ENCODE results near the gene ENAH. TPM values are rescaled to one million over a fixed set of nuclear protein-coding genes. Genes with fewer than 3 reads are reported as not detected.
"Not testable (repeated sequence)": the region's sequence is repeated elsewhere in the genome, so short reads cannot be mapped to it uniquely, and the experiment has no call there.

The ENAH gene
- 106 TPM for polyA plus RNA-seq (2013, experiment 1 of 2)
- polyA plus RNA-seq (2013, experiment 2 of 2), result 125 TPM

- WGBS, 2 experiments (ENCODE audit: insufficient coverage in 2 of 2), result 0% methylated on average over 11 to 22 of the region's 90 CpGs
- Histone ChIP-seq H3K4me1 (ENCODE audit: control insufficient read depth, insufficient read depth, low read length, poor library complexity, severe bottlenecking) (peaks cover 50% of the 10 kb centered on the region), H3K36me3 (ENCODE audit: control insufficient read depth, insufficient read depth, low read length) (peaks cover 3% of the 10 kb centered on the region), H3K9me3 (ENCODE audit: control insufficient read depth, low read length) (no peaks in the 10 kb centered on the region), H3K27ac (ENCODE audit: low read depth, low read length, severe bottlenecking) (peak within 1 kb of the TSS; percentile 97), H3K4me3 (ENCODE audit: extremely low read depth, insufficient read depth, low read length, poor library complexity, severe bottlenecking) (peak within 1 kb of the TSS; percentile 78)
Observed at GRCh38 chr1:225652729-225653462, at the start of gene ENAH. ENAH (minus strand) TSS chr1:225653123; CDS start chr1:225652690, 433 bp downstream.

GRCh38 chr1:225700889-225701465, 48.1 kb upstream of the ENAH start:
- 96 to 100% methylated on average over 3 to 4 of the region's 4 CpGs for WGBS, 2 experiments (ENCODE audit: insufficient coverage in 2 of 2)
- Histone ChIP-seq H3K4me1 (ENCODE audit: control insufficient read depth, insufficient read depth, low read length, poor library complexity, severe bottlenecking) (peaks cover 10% of the 10 kb centered on the region), H3K36me3 (ENCODE audit: control insufficient read depth, insufficient read depth, low read length) (no peaks in the 10 kb centered on the region), H3K9me3 (ENCODE audit: control insufficient read depth, low read length) (no peaks in the 10 kb centered on the region), H3K27ac (ENCODE audit: low read depth, low read length, severe bottlenecking) (peak overlapping the region; percentile 42), H3K4me3 (ENCODE audit: extremely low read depth, insufficient read depth, low read length, poor library complexity, severe bottlenecking) (no peak overlapping the region)

GRCh38 chr1:225700164-225700821, 47.4 kb upstream of the ENAH start:
- H3K9me3 ChIP-seq (ENCODE audit: control insufficient read depth, low read length), result no peaks in the 10 kb centered on the region
- 81 to 96% methylated on average over 9 to 11 of the region's 16 CpGs for WGBS, 2 experiments (ENCODE audit: insufficient coverage in 2 of 2)
- peak overlapping the region; percentile 42 for H3K27ac ChIP-seq (ENCODE audit: low read depth, low read length, severe bottlenecking)
- H3K4me1 ChIP-seq (ENCODE audit: control insufficient read depth, insufficient read depth, low read length, poor library complexity, severe bottlenecking), result peaks cover 10% of the 10 kb centered on the region
- H3K4me3 ChIP-seq (ENCODE audit: extremely low read depth, insufficient read depth, low read length, poor library complexity, severe bottlenecking), result no peak overlapping the region
- H3K36me3 ChIP-seq (ENCODE audit: control insufficient read depth, insufficient read depth, low read length), result no peaks in the 10 kb centered on the region

- Histone ChIP-seq H3K4me3 (ENCODE audit: extremely low read depth, insufficient read depth, low read length, poor library complexity, severe bottlenecking) (no peak overlapping the region), H3K9me3 (ENCODE audit: control insufficient read depth, low read length) (peaks cover 3% of the 10 kb centered on the region), H3K27ac (ENCODE audit: low read depth, low read length, severe bottlenecking) (peak overlapping the region; percentile 42), H3K4me1 (ENCODE audit: control insufficient read depth, insufficient read depth, low read length, poor library complexity, severe bottlenecking) (peaks cover 10% of the 10 kb centered on the region), H3K36me3 (ENCODE audit: control insufficient read depth, insufficient read depth, low read length) (no peaks in the 10 kb centered on the region)
- WGBS, 2 experiments (ENCODE audit: insufficient coverage in 2 of 2), result 89 to 96% methylated on average over 2 of the region's 2 CpGs
Observed at GRCh38 chr1:225699336-225699735, 46.4 kb upstream of the ENAH start.

GRCh38 chr1:225698194-225698593, 45.3 kb upstream of the ENAH start:
- H3K27ac ChIP-seq (ENCODE audit: low read depth, low read length, severe bottlenecking); H3K36me3 ChIP-seq (ENCODE audit: control insufficient read depth, insufficient read depth, low read length); H3K4me3 ChIP-seq (ENCODE audit: extremely low read depth, insufficient read depth, low read length, poor library complexity, severe bottlenecking); H3K9me3 ChIP-seq (ENCODE audit: control insufficient read depth, low read length): not testable (repeated sequence)
- peaks cover 10% of the 10 kb centered on the region for H3K4me1 ChIP-seq (ENCODE audit: control insufficient read depth, insufficient read depth, low read length, poor library complexity, severe bottlenecking)
- WGBS, 2 experiments (ENCODE audit: insufficient coverage in 2 of 2), result 100% methylated on average over 1 to 2 of the region's 4 CpGs

- no peak overlapping the region for H3K27ac ChIP-seq (ENCODE audit: low read depth, low read length, severe bottlenecking)
Observed at GRCh38 chr1:225697428-225697827, 44.5 kb upstream of the ENAH start.

GRCh38 chr1:225695578-225696337, 42.8 kb upstream of the ENAH start:
- Histone ChIP-seq H3K27ac (ENCODE audit: low read depth, low read length, severe bottlenecking) (no peak overlapping the region), H3K36me3 (ENCODE audit: control insufficient read depth, insufficient read depth, low read length) (no peaks in the 10 kb centered on the region), H3K4me3 (ENCODE audit: extremely low read depth, insufficient read depth, low read length, poor library complexity, severe bottlenecking) (no peak overlapping the region), H3K4me1 (ENCODE audit: control insufficient read depth, insufficient read depth, low read length, poor library complexity, severe bottlenecking) (peaks cover 10% of the 10 kb centered on the region), H3K9me3 (ENCODE audit: control insufficient read depth, low read length) (peaks cover 3% of the 10 kb centered on the region)
- WGBS, 2 experiments (ENCODE audit: insufficient coverage in 2 of 2), result 80 to 84% methylated on average over 4 to 5 of the region's 6 CpGs

More at GRCh38 chr1:225697428-225697827, 44.5 kb upstream of the ENAH start:
- Histone ChIP-seq H3K4me3 (ENCODE audit: extremely low read depth, insufficient read depth, low read length, poor library complexity, severe bottlenecking) (no peak overlapping the region), H3K36me3 (ENCODE audit: control insufficient read depth, insufficient read depth, low read length) (no peaks in the 10 kb centered on the region), H3K9me3 (ENCODE audit: control insufficient read depth, low read length) (peaks cover 3% of the 10 kb centered on the region), H3K4me1 (ENCODE audit: control insufficient read depth, insufficient read depth, low read length, poor library complexity, severe bottlenecking) (peaks cover 10% of the 10 kb centered on the region)
- 67 to 89% methylated on average over 1 to 2 of the region's 4 CpGs for WGBS, 2 experiments (ENCODE audit: insufficient coverage in 2 of 2)

GRCh38 chr1:225694151-225694603, 41.3 kb upstream of the ENAH start:
- WGBS, 2 experiments (ENCODE audit: insufficient coverage in 2 of 2), result 50 to 82% methylated on average over 1 of the region's 2 CpGs
- Histone ChIP-seq H3K4me1 (ENCODE audit: control insufficient read depth, insufficient read depth, low read length, poor library complexity, severe bottlenecking) (peaks cover under 1% of the 10 kb centered on the region), H3K36me3 (ENCODE audit: control insufficient read depth, insufficient read depth, low read length) (no peaks in the 10 kb centered on the region), H3K4me3 (ENCODE audit: extremely low read depth, insufficient read depth, low read length, poor library complexity, severe bottlenecking) (no peak overlapping the region), H3K9me3 (ENCODE audit: control insufficient read depth, low read length) (peaks cover 3% of the 10 kb centered on the region), H3K27ac (ENCODE audit: low read depth, low read length, severe bottlenecking) (peak overlapping the region; percentile 83)

GRCh38 chr1:225693697-225694096, 40.8 kb upstream of the ENAH start:
- not testable (repeated sequence) for H3K36me3 ChIP-seq (ENCODE audit: control insufficient read depth, insufficient read depth, low read length); H3K9me3 ChIP-seq (ENCODE audit: control insufficient read depth, low read length); H3K4me1 ChIP-seq (ENCODE audit: control insufficient read depth, insufficient read depth, low read length, poor library complexity, severe bottlenecking); H3K4me3 ChIP-seq (ENCODE audit: extremely low read depth, insufficient read depth, low read length, poor library complexity, severe bottlenecking)
- peak overlapping the region; percentile 83 for H3K27ac ChIP-seq (ENCODE audit: low read depth, low read length, severe bottlenecking)
- WGBS, 2 experiments (ENCODE audit: insufficient coverage in 2 of 2), result 92 to 94% methylated on average over 3 to 5 of the region's 6 CpGs

GRCh38 chr1:225693085-225693696, 40.3 kb upstream of the ENAH start:
- H3K27ac ChIP-seq (ENCODE audit: low read depth, low read length, severe bottlenecking), result no peak overlapping the region
- 85 to 91% methylated on average over 5 of the region's 6 CpGs for WGBS, 2 experiments (ENCODE audit: insufficient coverage in 2 of 2)

More at GRCh38 chr1:225693085-225693696, 40.3 kb upstream of the ENAH start:
- Histone ChIP-seq H3K4me1 (ENCODE audit: control insufficient read depth, insufficient read depth, low read length, poor library complexity, severe bottlenecking) (no peaks in the 10 kb centered on the region), H3K36me3 (ENCODE audit: control insufficient read depth, insufficient read depth, low read length) (no peaks in the 10 kb centered on the region), H3K4me3 (ENCODE audit: extremely low read depth, insufficient read depth, low read length, poor library complexity, severe bottlenecking) (no peak overlapping the region), H3K9me3 (ENCODE audit: control insufficient read depth, low read length) (peaks cover 3% of the 10 kb centered on the region)

All from mesodermal cell (in vitro differentiated cells).